ENCODE results near the gene APEH. TPM values are rescaled to one million over a fixed set of nuclear protein-coding genes. Genes with fewer than 3 reads are reported as not detected.

APEH gene
- total and polyA plus RNA-seq, 2 experiments from 2014 or later = 170 to 264 TPM

DNA sequence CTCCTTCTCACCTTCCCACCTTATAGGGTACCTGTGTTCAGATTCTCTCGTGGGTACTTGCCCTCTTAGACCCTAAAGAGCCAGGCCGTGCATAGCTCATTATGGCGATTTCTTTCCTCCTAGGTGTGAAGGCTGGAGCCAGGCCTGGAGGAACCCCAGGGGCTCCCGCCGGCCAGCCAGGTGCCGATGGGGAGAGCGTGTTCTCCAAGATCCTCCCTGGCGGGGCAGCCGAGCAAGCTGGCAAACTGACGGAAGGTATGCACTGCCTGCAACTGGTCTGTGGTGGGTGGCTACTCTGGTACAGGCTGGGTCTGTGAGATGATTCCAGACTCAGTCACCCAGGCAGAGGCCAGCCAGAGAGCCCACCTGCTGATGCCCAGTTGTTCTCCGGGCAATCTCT is 9.9 kb upstream of the APEH start (continued):
- TF ChIP-seq ZNF462 (CRISPR knock-in tag; IDR thresholded peaks at IDR 0.05) (no peak), STAT1 (IDR thresholded peaks at IDR 0.05; ENCODE audit: unreplicated experiment) (no peak), CTCF (conservative IDR thresholded peaks at IDR 0.05; ENCODE audit: low read depth in 2 of 2) (no peak), NANOG (IDR thresholded peaks at IDR 0.05; ENCODE audit: borderline replicate concordance) (no peak), EZH2 (IDR thresholded peaks at IDR 0.05; ENCODE audit: low read depth, unreplicated experiment) (no peak), POLR2AphosphoS5 (IDR thresholded peaks at IDR 0.05; ENCODE audit: low read depth) (no peak), ZNF114 (CRISPR knock-in tag; IDR thresholded peaks at IDR 0.05) (no peak)
- TF ChIP-seq, protein P1, sequence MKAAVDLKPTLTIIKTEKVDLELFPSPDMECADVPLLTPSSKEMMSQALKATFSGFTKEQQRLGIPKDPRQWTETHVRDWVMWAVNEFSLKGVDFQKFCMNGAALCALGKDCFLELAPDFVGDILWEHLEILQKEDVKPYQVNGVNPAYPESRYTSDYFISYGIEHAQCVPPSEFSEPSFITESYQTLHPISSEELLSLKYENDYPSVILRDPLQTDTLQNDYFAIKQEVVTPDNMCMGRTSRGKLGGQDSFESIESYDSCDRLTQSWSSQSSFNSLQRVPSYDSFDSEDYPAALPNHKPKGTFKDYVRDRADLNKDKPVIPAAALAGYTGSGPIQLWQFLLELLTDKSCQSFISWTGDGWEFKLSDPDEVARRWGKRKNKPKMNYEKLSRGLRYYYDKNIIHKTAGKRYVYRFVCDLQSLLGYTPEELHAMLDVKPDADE (IDR thresholded peaks at IDR 0.05) = no peak

All from GM23338 (cell line).